Dedifferentiated amniotic fluid mesenchymal stem cell (primary cell): ENCODE results near the gene OSBPL8.
A peak's percentile ranks its signal among the peaks of the same experiment; 100 is the strongest.
"Not testable (repeated sequence)": the region's sequence is repeated elsewhere in the genome, so short reads cannot be mapped to it uniquely, and the experiment has no call there.

Experiments used
- DNase-seq: peaks from one replicate; pipeline ENCODE4 v3.0.0-alpha.2; 2016; ENCODE audit errors: extremely low spot score

Gene OSBPL8

DNA sequence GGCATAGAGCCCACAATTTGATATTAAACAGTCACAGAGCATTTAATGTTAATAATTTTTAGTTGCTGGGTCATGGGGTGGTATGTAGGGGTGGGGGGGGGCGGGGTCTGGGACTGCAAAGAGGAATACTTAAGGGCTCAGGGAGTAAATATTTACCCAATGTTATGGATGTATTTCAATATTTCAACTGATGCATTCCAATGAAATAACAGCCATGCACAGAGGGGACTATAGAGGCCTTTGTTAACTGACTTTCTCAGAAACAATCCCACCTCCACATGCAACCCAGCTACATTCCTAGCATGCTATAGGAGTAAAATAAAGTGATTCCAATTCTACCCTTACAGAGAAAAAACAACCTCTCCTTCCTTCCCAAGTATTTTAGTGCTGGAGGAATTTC lies 203.5 kb downstream of the OSBPL8 start:
- DNase-seq: no peak

DNA sequence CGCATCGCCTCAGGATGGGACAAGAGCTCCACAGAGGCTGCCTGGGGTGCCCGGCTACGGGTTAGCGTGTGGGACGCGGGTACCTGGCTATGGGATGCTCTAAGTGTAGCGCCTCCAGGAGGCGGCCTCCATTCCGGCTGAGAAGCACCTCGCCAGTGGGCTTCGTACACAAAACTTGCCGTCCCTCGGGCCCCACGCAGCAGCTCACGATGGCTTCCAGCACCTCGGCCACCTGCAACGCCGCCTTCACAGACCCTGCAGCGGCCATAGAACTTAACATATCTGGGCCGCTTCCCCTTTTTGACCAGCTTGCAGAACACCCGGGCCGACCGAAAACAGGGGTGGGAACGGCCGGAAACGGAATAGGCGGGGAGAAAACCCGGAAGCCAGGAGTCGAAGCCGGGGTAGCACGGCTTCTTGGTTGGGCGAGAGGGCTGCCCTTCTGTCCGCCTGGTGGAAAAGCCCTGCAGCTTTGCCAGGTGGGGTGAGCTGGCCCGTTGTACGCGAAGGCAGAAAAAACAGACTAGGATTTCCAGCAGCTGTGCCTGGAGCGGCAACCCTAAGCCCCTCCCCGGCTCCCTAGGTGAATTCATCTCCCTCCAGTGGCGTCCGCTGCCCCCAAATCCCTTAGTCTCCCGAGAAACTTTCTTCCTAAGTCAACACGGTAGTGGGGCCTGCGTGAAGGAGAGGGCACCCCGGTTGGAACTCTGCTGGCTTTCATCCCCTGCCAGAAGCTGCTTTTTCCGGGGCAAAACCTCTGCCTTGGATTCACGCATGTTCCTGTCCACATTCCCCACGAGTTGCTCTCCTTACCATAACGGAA lies 211.3 kb downstream of the OSBPL8 start, which contains the start of gene BBS10:
Gene BBS10 (minus strand): TSS at position 337 of the 823 bp plus-strand sequence. CDS start 57 bp downstream, at position 280.
- DNase-seq: peak; percentile 83

DNA sequence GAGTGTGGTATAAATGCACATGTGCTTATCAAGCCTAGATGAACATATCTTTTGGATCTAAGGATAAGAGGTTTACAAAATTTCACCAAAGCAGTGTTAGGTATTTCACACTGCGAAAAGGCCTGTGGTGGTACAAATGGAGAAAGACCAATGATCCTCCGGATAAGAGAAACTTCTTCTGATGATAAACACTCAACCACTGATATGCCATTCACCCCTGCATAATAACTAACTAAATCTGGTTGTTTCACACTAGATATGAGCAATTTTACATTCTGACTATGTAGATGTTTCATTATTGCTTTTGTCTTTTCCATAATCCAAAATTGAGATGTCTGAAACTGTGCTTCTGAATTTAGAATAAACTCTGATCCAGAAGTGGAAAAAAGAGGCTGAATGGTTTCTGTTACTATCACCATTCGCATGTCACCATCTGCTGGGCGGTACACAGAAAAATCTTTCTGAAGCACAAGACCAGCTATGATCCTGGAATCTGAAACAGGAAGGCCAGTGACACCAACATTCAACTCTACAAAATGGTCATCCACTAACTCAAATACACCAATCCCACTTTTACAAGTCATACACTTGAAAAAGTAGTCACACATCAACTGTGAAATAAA lies 212.7 kb downstream of the OSBPL8 start:
- DNase-seq: peak; percentile 76

DNA sequence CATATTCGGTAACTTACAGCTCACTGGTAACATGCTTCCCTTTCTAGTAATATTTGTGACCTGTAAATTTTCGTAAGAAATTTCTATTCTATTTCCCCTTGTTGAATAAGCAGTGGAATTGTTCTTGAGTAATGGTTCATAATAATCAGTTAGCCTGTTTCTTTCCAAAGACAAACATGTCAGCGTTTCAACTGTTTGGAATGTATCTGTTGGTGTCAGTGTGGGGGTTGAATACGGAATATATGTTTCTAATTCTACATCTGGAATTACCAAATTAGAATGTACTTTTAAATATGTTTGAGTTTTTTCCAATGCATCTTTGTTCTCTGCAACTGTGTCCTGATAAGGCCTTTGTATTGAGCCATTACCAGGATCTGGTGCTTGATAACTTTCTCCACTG lies 213.3 kb downstream of the OSBPL8 start:
- DNase-seq: no peak

DNA sequence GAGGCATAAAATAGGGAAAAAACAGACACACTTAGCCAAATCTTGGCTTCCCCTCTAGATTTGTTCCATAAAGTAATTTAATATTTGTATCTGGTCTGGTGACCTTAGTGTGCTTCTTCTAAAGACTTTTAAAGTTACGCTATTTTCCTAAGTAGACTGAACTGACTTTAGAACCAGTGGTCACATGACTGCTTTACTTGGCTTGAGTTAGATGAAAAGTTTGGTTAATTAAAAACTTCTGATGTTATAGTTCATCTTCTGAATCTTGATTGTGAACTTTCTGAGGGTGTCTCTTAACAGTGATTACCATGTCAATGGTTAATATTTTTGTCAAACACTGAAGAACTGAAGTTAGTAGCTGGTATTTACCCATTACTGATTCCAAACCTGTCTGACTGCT lies 214.0 kb downstream of the OSBPL8 start:
- no peak for DNase-seq

DNA sequence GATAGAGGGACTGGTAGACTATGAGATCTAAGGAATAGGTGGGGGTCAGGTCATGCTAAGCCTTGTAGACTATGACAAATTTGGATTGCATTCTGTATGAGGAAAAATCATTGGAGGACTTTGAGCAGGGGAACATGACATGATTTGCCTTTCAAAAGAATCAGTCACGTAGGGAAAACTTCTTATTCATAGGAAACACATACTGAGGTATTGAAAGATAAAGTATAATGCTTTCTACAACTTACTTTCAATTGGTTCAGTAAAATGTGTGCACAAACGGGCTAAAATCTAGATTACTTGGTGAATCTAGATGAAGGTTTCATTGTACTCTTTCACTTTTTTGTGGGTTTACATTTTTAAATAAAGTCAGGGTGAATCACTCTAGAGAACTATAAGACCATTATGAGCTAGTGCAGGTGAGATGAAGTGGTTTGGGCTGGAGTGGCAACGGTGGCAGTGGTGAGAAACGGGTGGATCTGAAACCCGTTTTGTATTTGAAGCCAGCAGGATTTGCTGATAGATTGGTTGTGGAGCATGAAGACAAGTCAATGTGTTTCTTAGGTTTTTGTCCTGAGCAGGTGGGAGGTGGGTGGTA lies 218.0 kb downstream of the OSBPL8 start:
- no peak for DNase-seq

DNA sequence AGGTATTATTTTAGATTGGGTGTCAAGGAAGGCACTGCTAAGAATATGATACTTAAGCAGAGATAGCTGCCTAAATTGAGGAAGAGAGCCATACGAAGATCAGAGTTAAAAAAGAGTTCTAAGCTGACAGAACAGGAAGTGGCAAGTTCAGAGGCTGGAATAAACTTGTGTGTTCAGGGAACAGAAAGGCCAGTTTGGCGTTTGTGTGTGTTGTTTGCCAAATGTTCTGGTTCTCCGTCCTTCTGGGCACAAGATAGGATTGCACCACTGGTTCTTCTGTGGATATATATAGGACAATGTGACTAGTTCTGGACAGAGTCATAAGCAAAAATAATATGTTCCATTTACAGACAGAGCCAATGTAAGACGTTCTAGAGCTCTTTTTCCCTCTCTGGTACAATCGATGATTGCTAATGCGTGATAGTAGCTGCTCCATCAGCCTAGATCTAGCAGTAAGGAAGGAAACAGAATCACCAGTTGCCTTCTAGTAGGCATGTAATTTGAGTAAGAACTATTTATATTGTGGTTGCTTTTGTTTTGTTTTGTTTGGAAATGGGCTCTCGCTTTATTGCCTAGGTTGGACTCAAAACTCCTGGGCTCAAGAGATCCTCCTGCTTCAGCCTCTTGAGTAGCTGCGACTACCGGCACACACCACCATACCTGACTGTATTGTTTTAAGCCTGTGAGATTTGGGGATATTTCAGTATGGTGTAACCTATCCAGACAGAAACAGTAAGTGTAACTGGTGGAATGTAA lies 218.7 kb downstream of the OSBPL8 start:
- DNase-seq: no peak

DNA sequence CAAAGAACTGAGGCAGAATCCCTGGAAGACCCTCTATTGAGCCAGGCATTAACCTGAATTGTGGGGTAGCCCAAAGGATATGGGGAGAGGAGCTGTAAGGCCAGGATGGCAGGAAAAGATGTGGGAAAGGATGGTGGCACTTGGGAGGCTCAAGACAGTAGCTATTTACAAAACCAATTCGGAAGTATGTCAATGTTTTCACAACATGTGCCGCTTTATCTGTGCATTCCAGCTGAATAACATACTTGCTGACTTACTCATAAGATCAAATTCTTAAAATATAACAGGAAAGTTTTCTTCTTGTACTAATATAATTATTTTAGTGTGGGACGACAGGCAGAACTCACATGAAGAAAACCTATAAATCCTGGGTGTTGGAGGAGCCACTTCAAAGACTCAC lies 222.0 kb downstream of the OSBPL8 start:
- peak; percentile 38 for DNase-seq

DNA sequence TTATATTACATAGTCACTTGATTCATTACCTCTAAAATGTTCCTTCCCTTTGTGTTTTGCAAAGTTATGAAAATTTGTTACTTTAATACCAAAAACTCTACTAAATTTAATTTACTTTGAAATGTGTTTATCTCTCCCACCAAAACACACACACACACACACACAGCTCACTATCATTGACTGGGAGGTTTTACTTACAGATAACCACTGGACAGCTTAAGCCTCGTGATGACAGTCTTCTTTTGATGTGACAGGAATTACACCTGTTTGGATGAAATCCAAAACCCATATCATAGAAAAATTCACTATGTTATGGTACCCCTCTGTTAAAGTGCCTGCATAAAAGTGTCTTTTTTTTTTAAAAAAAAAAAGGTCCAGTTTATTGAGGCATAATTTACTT lies 227.0 kb downstream of the OSBPL8 start:
- DNase-seq: no peak

DNA sequence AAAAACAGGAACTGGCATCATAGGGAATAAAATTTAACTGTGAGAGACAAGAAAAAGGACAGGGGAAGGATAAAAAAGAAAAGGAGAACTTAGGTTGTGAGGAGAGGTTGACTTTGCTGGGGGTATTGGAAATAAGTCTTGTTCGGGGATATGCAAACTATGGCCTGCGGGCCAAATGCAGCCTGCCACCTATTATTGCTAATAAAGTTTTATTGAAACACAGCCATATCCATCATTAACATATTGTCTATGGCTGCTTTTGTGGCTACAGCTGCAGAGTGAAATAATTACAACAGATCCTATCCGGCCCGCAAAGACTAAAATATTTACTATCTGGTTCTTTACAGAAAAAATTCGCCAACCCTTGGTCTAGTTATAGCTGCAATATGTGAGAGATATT lies 230.0 kb downstream of the OSBPL8 start:
- DNase-seq: no peak

DNA sequence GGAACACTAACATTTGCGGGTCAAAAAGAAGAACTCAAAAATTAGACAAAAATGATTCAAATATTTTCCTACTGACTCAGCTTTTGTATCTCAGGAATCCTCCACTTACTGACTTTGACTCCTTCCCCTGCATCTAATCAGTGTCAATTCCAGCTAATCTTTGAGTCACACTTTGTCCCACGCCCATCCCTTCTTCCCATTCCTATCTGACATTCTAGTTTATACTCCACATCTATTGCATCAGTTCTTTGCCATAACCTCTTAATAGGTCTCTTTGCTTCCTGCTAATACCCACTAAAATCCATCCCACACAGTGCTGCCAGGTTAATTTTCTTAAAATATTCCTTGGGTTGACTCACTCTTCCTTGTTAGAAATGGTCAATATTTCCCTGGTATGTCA lies 230.4 kb downstream of the OSBPL8 start:
- peak; percentile 71 for DNase-seq

DNA sequence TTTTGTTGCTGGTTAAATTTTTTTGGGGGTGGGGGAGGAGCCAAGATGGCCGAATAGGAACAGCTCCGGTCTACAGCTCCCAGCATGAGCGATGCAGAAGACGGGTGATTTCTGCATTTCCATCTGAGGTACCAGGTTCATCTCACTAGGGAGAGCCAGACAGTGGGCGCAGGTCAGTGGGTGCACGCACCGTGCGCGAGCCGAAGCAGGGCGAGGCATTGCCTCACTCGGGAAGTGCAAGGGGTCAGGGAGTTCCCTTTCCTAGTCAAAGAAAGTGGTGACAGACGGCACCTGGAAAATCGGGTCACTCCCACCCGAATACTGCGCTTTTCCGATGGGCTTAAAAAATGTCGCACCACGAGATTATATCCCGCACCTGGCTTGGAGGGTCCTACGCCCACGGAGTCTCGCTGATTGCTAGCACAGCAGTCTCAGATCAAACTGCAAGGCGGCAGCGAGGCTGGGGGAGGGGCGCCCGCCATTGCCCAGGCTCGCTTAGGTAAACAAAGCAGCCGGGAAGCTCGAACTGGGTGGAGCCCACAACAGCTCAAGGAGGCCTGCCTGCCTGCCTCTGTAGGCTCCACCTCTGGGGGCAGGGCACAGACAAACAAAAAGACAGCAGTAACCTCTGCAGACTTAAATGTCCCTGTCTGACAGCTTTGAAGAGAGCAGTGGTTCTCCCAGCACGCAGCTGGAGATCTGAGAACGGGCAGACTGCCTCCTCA lies 239.8 kb downstream of the OSBPL8 start:
- not testable (repeated sequence) for DNase-seq

DNA sequence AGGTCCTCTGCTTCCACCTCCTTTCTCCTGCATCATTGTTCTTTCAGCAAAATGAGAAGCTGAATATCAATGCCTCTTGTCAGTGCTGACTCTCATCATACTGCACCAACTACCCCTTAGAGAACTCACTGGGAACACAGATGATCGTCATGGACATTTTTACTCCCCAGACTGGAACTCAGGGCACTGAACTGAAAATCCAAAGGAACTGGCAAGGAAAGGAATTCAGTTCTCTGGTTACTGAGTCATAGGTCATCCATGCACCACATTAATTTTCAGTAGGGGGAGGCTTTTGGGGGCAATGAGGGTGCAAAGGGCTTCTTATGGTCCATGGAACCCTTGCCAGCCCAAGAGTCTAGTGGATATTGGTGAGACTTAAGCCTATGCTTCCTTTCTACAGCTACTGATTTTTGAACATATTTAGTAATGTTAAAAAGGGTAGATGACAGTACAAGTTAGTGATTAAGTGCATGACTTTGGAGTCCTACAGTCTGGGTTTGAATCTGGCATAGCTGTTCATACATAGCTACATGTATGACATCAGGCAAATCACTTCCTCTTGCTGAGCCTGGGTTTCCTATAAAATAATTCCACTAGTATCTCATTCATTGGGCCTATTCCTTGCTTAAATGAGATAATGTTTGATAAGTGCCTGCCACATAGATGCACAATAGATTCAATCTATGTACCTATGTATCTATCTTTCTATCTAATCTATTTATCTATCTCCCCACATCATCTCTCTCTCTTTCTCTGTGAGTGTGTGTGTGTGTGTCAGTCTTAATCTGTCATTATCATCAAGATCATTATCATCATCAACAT lies 240.6 kb downstream of the OSBPL8 start:
- DNase-seq: no peak

DNA sequence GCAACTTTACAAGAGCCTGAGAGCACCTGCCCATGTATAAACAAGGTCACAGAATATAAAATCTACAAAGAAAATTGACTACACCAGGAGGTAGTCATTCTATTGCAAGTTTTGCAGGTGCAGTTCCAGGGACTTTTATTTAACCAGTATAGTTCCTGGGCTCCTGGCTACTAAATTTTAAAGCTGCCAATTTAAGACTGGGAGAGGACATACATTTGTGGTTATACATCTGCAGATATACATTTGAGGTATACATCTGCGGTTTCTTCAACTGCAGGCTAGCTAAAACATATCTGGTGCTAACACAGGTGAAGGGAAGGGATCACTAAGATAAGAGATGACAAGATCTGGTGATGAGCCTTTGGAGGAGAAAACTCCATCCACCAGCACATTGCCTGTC lies 241.6 kb downstream of the OSBPL8 start:
- no peak for DNase-seq

DNA sequence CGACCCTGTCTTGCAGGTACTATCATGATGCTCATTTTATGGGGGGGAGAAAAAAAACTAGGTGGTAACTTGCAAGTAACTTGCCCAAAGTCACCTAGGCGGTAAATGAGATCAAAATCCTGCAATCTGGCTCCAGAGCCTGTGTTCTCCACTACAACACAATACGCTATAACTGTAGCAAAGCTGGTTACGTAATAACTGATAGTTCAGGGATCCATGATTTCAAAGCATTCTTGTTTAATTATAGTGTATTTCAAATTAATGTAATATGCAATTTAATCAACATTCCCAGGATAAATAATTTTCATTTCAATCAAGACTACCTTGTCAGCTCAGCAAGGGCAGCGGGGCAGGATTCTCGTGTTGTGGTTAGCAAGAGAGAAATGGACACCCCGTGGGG lies 243.1 kb downstream of the OSBPL8 start:
- no peak for DNase-seq

DNA sequence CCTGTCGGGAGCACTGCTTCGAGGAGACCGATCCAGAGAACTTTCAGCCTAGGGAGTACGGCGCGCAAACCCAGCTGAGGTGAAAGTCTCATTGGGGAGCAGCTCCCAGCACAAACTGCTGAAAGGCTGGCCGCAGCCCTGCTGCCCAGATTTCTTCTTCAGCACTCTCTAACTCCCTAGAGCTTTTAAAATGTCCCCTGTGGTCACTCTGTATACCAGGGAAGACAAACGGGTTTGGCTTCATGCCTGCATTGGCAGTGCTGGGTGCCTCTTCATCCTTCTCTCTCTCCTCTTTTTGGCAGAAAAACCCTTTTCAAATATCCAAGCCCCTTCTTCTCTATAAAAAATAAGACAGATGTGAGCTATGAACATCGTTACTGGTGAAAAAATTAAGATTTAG lies 246.3 kb downstream of the OSBPL8 start:
- DNase-seq: no peak

DNA sequence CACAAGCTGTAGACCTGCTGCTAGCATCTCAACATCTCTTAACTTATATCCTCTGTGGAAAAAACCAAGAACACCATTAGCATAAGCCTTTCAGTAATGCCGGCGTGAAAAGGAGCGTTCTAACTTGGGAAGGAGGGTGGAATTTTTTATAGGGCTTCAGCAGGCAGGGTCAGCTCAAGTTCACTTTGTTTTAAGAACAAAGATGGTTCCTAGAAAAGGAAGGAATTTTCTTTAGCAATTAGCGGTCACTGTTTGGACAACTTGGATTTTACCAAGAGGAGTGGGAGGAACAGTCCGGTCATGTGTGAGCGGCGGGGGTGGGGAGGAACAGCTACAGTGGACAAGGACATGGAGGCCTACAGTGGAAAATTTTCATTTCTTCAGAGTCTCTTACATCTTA lies 247.3 kb downstream of the OSBPL8 start:
- DNase-seq: no peak

DNA sequence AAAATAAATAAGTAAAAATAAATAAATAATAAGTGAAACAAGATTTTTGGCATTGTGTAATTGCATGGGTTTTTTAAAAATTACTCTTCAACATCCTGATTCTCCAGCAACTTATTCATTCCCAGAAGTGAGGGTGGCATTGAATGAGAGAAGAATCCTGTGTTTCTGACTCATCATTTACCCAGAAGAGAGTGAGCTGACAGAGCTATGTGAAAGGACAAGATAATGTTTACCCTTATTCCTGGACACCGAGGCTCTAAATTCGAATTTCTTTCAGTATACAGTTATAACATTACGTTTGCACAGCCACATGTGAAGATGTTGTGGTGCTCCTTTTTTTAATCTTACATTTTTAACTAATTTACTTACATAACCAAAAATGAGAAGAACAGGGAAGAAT lies 247.8 kb downstream of the OSBPL8 start:
- peak; percentile 33 for DNase-seq

DNA sequence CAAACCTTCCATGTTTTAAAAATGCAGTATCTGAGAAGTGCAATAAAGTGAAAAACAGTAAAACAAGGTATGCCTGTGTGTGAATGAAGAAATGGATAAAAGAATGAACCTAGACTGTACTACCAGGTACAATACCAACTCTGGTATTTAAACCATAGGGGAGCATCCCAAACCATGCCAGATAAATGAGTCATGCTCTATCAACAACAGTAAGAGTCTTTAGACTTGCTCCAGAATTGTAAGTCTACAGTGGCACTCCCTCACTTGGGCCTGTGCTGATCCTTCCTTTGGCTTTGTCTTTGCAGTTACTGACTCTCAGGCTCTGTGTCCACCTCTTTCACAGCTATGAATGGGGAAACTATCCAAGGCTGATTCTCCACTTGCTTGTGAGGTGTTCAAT lies 249.5 kb downstream of the OSBPL8 start:
- DNase-seq: no peak

DNA sequence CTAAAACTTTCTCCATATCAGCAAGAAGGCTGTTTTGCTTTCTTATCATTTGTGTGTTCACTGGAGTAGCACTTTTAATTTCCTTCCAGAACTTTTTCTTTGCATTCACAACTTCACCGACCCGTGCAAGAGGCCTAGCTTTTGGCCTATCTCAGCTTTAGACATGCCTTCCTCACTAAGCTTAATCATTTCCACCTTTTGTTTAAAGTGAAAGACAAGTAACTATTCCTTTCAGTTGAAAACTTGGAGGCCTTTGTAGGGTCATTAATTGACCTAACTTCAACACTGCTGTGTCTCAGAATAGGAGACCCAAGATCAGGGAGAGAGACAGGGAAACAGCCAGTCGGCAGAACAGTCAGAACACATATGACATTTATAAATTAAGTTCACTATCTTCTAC lies 250.7 kb downstream of the OSBPL8 start:
- DNase-seq: no peak

DNA sequence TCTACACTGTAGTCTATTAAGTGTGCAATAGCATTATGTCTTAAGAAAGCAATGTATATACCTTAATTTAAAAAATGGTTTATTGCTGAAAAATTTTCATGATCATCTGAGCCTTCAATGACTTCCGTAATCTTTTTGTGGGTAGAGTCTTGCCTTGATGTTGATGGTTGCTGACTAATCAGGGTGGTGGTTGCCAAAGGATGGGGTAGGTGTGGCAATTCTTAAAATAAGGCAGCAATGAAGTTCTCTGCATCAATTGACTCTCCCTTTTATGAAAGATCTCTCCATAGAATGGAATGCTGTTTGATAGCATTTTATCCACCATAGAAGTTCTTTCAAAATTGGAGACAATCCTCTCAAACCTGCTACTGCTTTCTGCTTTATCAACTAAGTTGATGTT lies 252.5 kb downstream of the OSBPL8 start:
- DNase-seq: no peak
